Measurements from ENCODE around the gene COL5A1. TPM values are rescaled to one million over a fixed set of nuclear protein-coding genes. Genes with fewer than 3 reads are reported as not detected.

COL5A1 gene
- total RNA-seq, 1 donor from 2014 or later: 6.1 TPM

- H3K4me3 ChIP-seq: no peak overlapping the region
- H4K20me1 ChIP-seq (ENCODE audit: low read depth): no peaks in the 10 kb centered on the region
- H3K79me2 ChIP-seq (ENCODE audit: low read depth): no peaks in the 10 kb centered on the region
- Mint-ChIP-seq H3K36me3 (no peaks in the 10 kb centered on the region), H3K27me3 (ENCODE audit: insufficient read depth, low read depth) (peaks cover 2% of the 10 kb centered on the region), H3K27ac (no peak overlapping the region), H3K4me1 (no peaks in the 10 kb centered on the region), H3K9me3 (no peaks in the 10 kb centered on the region), H3K4me3 (no peak overlapping the region)
- no peak overlapping the region for H3K27ac ChIP-seq
- no peaks in the 10 kb centered on the region for H3K9me3 ChIP-seq (ENCODE audit: low read depth)
- no peaks in the 10 kb centered on the region for H3K27me3 ChIP-seq
- H3K4me2 ChIP-seq: no peak overlapping the region
- no peaks in the 10 kb centered on the region for H3F3A ChIP-seq (ENCODE audit: low read depth)
- H3K9ac ChIP-seq: no peak overlapping the region
- TF ChIP-seq EZH2phosphoT487 (IDR thresholded peaks at IDR 0.05): no peak
- TF ChIP-seq CTCF (IDR thresholded peaks at IDR 0.05): no peak
- TF ChIP-seq EZH2 (IDR thresholded peaks at IDR 0.05): no peak
- H2AFZ ChIP-seq (replicated peaks): no peak overlapping the region
- no peaks in the 10 kb centered on the region for H3K4me1 ChIP-seq
- no peak for DNase-seq (ENCODE audit: low spot score)
- H3K36me3 ChIP-seq: no peaks in the 10 kb centered on the region
These were observed 185.0 kb downstream of the COL5A1 start for GRCh38 chr9:134826336-134827285.

GRCh38 chr9:134827559-134827958 is 186.0 kb downstream of the COL5A1 start:
- no peak overlapping the region for H2AFZ ChIP-seq (replicated peaks)
- no peaks in the 10 kb centered on the region for H3K36me3 Mint-ChIP-seq

GRCh38 chr9:134827993-134828392 is 186.4 kb downstream of the COL5A1 start:
- peaks cover 2% of the 10 kb centered on the region for H3K27me3 Mint-ChIP-seq (ENCODE audit: insufficient read depth, low read depth)
- Histone ChIP-seq H3K27ac (no peak overlapping the region), H3K27me3 (no peaks in the 10 kb centered on the region), H3K9me3 (ENCODE audit: low read depth) (no peaks in the 10 kb centered on the region), H2AFZ (replicated peaks) (no peak overlapping the region), H3K79me2 (ENCODE audit: low read depth) (no peaks in the 10 kb centered on the region), H3K4me2 (no peak overlapping the region), H4K20me1 (ENCODE audit: low read depth) (no peaks in the 10 kb centered on the region), H3K4me3 (no peak overlapping the region), H3F3A (ENCODE audit: low read depth) (no peaks in the 10 kb centered on the region), H3K36me3 (no peaks in the 10 kb centered on the region), H3K4me1 (no peaks in the 10 kb centered on the region), H3K9ac (no peak overlapping the region)
- no peaks in the 10 kb centered on the region for H3K36me3 Mint-ChIP-seq
- TF ChIP-seq EZH2 (IDR thresholded peaks at IDR 0.05) (no peak), CTCF (IDR thresholded peaks at IDR 0.05) (no peak), EZH2phosphoT487 (IDR thresholded peaks at IDR 0.05) (no peak)
- no peak overlapping the region for H3K4me3 Mint-ChIP-seq
- no peaks in the 10 kb centered on the region for H3K4me1 Mint-ChIP-seq
- DNase-seq (ENCODE audit: low spot score): no peak
- no peaks in the 10 kb centered on the region for H3K9me3 Mint-ChIP-seq
- no peak overlapping the region for H3K27ac Mint-ChIP-seq

More at GRCh38 chr9:134827559-134827958, 186.0 kb downstream of the COL5A1 start:
- H3K36me3 ChIP-seq: no peaks in the 10 kb centered on the region
- H3K4me1 ChIP-seq: no peaks in the 10 kb centered on the region
- Mint-ChIP-seq H3K9me3 (no peaks in the 10 kb centered on the region), H3K27ac (no peak overlapping the region), H3K4me1 (no peaks in the 10 kb centered on the region), H3K27me3 (ENCODE audit: insufficient read depth, low read depth) (peaks cover 2% of the 10 kb centered on the region), H3K4me3 (no peak overlapping the region)
- H3K4me2 ChIP-seq: no peak overlapping the region
- no peaks in the 10 kb centered on the region for H4K20me1 ChIP-seq (ENCODE audit: low read depth)
- no peak overlapping the region for H3K4me3 ChIP-seq
- no peak for DNase-seq (ENCODE audit: low spot score)
- H3K9me3 ChIP-seq (ENCODE audit: low read depth): no peaks in the 10 kb centered on the region
- TF ChIP-seq EZH2phosphoT487 (IDR thresholded peaks at IDR 0.05): no peak
- TF ChIP-seq EZH2 (IDR thresholded peaks at IDR 0.05): no peak
- no peak overlapping the region for H3K27ac ChIP-seq
- H3K9ac ChIP-seq: no peak overlapping the region
- H3K79me2 ChIP-seq (ENCODE audit: low read depth): no peaks in the 10 kb centered on the region
- no peaks in the 10 kb centered on the region for H3F3A ChIP-seq (ENCODE audit: low read depth)
- no peaks in the 10 kb centered on the region for H3K27me3 ChIP-seq

GRCh38 chr9:134828892-134829291 is 187.3 kb downstream of the COL5A1 start:
- no peak overlapping the region for H3K9ac ChIP-seq
- H3K4me1 ChIP-seq: no peaks in the 10 kb centered on the region
- no peaks in the 10 kb centered on the region for H3K27me3 ChIP-seq
- no peaks in the 10 kb centered on the region for H3K9me3 ChIP-seq (ENCODE audit: low read depth)
- H4K20me1 ChIP-seq (ENCODE audit: low read depth): no peaks in the 10 kb centered on the region
- H3K27ac ChIP-seq: no peak overlapping the region
- no peak for DNase-seq (ENCODE audit: low spot score)
- H3F3A ChIP-seq (ENCODE audit: low read depth): no peaks in the 10 kb centered on the region
- H3K9me3 Mint-ChIP-seq: no peaks in the 10 kb centered on the region
- H3K27ac Mint-ChIP-seq: no peak overlapping the region
- H3K36me3 Mint-ChIP-seq: no peaks in the 10 kb centered on the region
- peaks cover 3% of the 10 kb centered on the region for H3K4me1 Mint-ChIP-seq
- no peak overlapping the region for H3K4me2 ChIP-seq
- H3K36me3 ChIP-seq: no peaks in the 10 kb centered on the region
- no peaks in the 10 kb centered on the region for H3K79me2 ChIP-seq (ENCODE audit: low read depth)
- no peak overlapping the region for H3K4me3 Mint-ChIP-seq
- no peak overlapping the region for H2AFZ ChIP-seq (replicated peaks)
- H3K4me3 ChIP-seq: no peak overlapping the region
- peaks cover 2% of the 10 kb centered on the region for H3K27me3 Mint-ChIP-seq (ENCODE audit: insufficient read depth, low read depth)
- TF ChIP-seq EZH2phosphoT487 (IDR thresholded peaks at IDR 0.05) (no peak), EZH2 (IDR thresholded peaks at IDR 0.05) (no peak), CTCF (IDR thresholded peaks at IDR 0.05) (no peak)
